Stimulated activated CD4-positive, alpha-beta T cell treated with anti-CD3 and anti-CD28 coated beads, Interleukin-12 subunit alpha, Interleukin-12 subunit beta, amount 100 ng/mL, for 24 hours (primary cell): ENCODE measurements around the gene ZNF684.
"Not testable (repeated sequence)": the region's sequence is repeated elsewhere in the genome, so short reads cannot be mapped to it uniquely, and the experiment has no call there.

Experiments
- DNase-seq, 2 experiments: peaks; one replicate each; pipeline ENCODE4 v3.0.0-alpha.2; 2020; ENCODE audit warnings: low read depth in 2 of 2

The ZNF684 gene

DNA sequence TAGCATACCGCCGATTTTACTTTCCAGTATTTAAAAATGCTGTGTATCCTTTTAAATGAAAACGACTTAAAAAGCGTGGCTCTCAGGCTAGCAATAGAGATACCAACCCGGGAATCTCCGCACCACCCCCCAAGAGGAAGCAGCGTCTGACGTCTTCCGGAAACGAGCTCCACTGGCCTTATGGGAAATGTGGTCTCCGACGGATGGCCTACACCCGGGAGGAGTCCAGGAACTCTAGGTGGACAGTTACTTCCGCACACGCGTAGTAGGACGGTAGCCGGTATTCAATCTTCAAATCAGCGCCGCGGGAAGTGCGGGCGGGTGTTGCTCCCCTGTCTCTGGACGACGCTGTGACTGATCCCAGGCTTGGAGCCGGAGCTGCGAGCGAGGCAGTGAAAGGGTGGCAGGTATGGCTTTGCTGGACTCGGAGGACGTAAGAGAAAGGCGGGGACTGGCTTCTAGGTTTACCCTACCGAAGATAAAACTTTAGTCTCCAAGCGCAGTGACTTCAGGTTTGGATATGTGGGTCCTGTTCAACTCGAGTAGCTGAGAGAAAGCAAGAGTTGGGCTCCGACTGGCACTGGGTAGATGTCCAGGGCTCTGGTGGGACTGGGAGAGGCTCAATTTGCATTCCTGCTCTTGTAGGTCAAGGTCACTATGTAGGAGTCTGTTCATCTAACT, at the start of gene ZNF684:
Gene ZNF684 (plus strand): TSS at position 257 of the 681 bp plus-strand sequence. CDS start 1,530 bp downstream, outside the sequence.
- DNase-seq, result peak; percentile 75 to 80

- no peak for DNase-seq
Measured at GRCh38 chr1:40495315-40495903, 36.0 kb upstream of the ZNF684 start.

DNA sequence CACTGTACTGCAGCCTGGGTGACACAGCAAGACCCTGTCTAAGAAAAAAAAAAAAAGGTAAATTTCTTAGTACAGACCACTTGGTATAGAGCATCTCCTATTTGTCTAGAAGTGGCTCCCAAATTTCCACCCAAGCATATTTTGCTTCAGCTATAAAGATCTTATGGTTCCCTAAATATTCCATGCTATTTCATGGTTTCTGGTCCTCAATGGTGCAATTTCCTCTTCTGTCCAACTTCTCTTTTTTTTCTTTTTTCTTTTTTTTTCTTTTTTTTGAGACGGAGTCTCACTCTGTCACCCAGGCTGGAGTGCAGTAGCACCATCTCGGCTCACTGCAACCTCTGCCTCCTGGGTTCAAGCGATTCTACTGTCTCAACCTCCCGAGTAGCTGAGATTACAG, 28.8 kb upstream of the ZNF684 start:
- DNase-seq, result not testable (repeated sequence)

- DNase-seq, result no peak
Measured at GRCh38 chr1:40507973-40508372, 23.5 kb upstream of the ZNF684 start.

DNA sequence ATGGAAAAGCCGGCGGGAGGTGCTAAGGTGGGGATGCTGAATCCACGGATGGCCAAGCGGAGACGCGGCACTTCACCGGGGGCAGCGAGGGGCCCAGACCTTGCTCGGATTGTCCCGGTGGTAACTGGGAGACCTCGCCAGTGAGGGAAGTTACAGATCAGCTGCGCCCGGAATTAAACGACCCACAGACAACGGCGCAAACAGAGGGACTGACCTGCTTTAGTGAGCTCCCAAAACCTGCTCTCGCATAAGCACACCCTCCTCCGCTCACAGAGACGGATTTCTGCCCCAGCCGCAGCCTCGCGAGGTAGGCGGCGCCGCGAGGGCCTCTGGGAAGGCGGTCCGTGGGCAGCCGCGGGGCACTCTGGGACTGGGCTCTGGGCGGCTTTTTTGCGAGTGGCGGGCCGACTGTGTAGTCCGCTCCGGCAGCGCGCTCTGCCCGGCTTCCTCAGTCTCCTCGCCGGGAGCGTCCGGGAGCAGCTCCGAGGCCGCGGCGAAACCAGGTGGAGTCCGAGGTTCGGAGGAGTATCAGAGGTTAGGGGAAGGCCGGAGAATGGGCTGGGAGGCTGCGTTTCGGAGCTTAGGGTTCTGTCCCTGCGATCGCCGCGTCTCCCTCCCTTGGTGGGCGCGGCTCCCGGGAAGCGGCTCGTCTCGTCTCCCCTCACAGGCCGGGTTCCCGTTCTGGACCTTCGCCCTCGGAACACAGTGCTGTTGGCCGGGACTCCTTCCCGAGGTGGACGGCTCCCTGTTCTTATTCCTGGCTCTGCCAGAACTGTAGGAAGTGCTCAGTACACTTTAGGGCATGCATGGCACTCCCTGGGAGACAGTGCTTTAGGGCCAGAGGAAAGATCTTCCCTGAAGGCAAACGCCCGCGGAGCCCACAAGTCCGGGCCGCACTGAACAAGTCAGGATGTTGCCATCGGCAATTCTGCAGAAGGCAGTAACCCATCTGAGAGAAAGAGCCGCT, 22.8 kb upstream of the ZNF684 start, which contains the start of gene EXO5:
Gene EXO5 (plus strand): TSS at position 393 of the 967 bp plus-strand sequence. CDS start 5,778 bp downstream, outside the sequence.
- peak; percentile 79 to 80 for DNase-seq

DNA sequence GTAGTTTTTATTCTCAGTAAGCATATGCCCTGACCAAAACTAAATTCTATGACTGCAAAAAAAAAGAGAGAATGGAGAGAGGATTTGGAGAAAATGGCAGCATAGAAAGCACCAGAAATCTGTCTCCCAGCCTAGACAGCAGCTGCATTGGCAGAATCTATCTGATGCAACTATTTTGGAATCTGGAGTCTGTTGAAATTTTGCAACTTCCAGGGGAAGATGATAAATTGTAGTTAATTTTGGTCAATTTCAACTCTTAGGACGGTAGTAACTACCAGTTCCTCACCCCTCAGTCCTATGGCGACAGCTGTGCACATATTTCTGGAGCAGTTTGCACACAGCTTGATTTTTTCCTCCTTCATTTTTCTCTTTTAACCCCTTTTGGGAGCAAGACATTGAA, 11.9 kb upstream of the ZNF684 start:
- no peak for DNase-seq

GRCh38 chr1:40530735-40531380, 579 bp upstream of the ZNF684 start:
- no peak for DNase-seq

- no peak for DNase-seq
Measured at GRCh38 chr1:40532062-40532389, 589 bp downstream of the ZNF684 start.

DNA sequence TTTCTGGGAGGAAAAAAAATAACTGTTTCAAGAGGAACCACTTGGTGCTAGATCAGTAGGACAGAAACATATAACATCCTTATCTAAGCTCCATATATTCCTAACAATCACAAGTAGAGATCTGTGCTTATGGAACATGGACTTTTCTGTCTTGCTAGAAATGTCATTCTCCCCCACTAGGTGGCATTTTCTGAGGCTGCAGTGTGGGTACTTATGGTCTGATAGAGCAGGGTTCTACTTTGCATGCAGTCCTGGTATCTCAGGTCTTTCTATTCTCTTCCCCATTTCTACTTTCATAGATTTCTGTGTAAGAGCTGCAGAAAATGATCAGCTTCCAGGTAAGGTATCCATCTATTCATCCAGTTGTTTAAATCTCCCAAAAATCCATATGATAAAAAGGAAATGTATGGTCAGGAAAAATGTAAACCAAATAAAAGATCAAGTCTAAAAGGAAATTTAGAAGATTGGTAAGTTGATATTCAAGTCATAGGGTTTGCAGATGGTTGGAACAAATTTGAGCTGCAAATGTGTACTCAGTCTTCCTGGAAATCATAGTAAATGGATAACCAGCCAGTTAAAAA, 1.5 kb downstream of the ZNF684 start:
- DNase-seq, result no peak

GRCh38 chr1:40534589-40534988, 3.2 kb downstream of the ZNF684 start:
- no peak for DNase-seq

- no peak for DNase-seq
Measured at GRCh38 chr1:40535732-40536131, 4.3 kb downstream of the ZNF684 start.

DNA sequence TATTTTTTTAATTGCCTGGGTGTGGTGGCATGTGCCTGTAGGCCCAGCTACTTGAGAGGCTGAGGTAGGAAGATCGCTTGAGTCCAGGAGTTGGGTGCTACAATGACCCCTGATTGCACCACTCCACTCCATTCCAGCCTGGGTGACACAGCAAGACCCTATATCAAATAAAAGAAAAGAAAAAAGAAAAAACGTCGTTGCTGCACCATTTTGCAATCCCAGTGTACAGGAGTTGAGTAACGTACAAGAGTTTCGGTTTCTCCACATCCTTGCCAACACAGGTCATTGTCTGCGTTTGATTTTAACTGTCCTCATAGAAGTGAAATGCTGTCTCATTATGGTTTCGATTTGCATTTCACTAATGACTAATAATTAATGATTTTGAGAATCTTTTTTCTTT, 7.9 kb downstream of the ZNF684 start:
- DNase-seq, result no peak

DNA sequence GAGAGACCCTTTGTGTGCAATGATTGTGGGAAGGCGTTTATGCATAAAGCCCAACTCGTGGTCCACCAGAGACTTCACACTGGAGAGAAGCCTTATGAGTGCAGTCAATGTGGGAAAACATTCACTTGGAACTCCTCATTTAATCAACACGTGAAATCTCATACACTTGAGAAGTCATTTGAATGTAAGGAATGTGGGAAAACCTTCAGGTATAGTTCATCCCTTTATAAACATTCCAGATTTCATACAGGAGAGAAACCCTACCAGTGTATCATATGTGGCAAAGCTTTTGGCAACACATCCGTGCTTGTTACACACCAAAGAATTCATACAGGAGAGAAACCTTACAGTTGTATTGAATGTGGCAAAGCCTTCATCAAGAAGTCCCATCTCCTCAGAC, 15.5 kb downstream of the ZNF684 start:
- no peak for DNase-seq

- no peak for DNase-seq
Measured at GRCh38 chr1:40553017-40553416, 21.6 kb downstream of the ZNF684 start.

DNA sequence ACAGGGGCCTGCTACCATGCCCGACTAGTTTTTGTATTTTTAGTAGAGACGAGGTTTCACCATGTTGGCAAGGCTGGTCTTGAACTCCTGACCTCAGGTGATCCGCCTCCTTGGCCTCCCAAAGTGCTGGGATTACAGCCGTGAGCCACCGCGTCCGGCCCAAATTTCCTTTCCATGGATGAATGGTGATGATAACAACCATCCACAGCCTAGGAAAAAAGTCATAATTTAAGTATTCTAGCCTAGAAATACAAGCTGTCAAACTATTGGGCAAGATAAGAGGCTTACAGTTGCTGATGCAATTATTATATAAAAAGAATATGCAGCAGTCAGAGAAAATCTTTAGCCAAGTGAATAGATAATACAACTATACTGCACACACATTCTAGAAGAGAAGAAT, 23.4 kb downstream of the ZNF684 start:
- not testable (repeated sequence) for DNase-seq

DNA sequence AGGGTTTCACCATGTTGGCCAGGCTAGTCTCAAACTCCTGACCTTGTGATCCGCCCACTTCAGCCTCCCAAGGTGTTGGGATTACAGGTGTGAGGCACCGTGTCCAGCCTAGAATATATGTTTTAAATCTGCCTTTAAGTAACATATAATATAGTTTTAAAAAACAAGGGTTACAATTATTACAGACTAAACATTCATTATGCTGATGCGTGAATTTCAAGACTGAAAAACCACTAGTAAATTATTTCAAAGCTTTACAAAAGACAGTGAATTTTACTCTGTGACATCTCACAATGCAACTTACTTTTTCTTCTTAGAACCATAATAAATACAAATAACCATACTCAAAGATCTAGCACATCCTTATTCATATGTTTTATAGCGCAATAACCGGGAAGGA, 24.7 kb downstream of the ZNF684 start:
- DNase-seq, result no peak

DNA sequence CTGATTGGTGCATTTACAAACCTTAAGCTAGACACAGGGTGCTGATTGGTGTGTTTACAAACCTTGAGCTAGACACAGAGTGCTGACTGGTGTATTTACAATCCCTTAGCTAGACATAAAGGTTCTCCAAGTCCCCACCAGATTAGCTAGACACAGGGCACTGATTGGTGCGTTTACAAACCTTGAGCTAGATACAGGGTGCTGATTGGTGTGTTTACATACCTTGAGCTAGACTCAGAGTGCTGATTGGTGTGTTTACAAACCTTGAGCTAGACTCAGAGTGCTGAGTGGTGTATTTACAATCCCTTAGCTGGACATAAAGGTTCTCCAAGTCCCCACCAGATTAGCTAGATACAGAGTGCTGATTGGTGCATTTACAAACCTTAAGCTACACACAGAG, 26.8 kb downstream of the ZNF684 start:
- not testable (repeated sequence) for DNase-seq

DNA sequence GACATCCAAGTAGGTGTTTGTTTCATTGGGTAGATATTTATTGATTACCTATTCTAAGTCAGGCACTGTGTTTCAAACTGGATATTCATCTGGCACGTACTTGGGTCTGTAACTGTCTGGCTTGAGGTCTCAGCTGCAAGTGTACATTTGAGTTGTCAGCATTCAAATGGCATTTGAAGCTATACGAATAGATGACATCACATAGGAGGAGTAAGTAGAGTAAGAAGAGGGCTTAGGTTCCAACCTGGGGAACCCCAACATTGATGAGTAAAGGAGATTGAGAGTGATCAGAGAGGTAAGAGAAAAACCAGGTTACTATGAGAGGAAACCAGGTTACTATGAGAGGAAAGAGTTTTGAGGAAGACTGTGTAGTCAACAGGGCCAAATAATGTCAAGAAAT, 30.7 kb downstream of the ZNF684 start:
- DNase-seq, result no peak

DNA sequence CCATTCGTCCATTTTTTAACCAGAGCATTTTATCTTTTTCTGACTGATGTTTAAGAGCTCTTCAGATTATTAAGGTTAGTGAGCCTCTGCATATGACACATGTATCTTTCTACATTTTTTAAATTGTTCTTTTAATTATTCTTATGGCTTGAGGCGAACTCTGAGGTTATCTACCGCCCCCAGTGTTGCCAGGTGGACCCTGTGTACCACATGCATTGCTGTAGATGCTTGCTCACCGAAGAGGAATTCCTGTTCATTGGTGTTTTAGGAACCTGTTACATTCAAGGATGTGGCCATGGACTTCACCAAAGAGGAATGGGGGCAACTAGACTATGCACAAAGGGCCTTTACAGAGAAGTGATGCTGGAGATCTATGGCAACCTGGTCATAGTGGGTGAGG, 31.8 kb downstream of the ZNF684 start:
- DNase-seq, result no peak

DNA sequence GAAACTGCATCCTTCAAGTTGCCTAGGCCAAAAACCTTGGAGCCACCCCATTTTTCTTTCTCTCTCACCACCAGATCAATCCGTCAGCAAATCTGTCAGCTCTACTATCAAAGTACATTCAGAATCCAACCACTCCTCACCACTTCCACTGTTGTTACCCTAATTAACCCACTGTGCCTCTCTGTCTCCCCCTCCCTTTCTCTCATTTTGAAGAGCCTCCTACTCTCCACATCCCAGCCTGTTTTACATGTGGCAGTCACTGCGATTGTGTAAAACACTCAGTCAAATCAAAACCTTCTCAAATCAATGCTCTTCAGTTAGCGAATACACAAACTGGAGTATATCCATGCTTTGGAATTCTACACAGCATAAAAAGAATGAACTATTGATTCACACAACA, 33.1 kb downstream of the ZNF684 start:
- no peak for DNase-seq

DNA sequence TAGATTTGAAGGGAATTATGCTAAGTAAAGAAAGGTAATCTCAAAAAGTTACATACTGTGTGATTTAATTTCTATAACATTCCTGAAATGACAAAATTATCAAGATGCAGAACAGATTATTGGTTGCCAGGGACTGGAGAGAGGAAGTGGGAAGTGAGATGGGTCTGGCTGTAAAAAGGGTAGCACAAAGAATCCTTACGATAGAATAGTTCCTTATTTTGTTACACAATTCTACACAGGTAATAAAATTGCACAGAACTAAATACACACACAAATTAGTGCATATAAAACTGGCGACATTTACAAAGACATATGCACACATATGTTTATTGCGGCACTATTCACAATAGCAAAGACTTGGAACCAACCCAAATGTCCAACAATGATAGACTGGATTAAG, 33.5 kb downstream of the ZNF684 start:
- DNase-seq, result no peak

- no peak for DNase-seq
Measured at GRCh38 chr1:40567825-40568224, 36.4 kb downstream of the ZNF684 start.
